Stimulated activated CD4-positive, alpha-beta T cell treated with anti-CD3 and anti-CD28 coated beads, Interleukin-15, amount 100 ng/mL, for 24 hours (primary cell): ENCODE measurements around the gene AOC2.
"Not testable (repeated sequence)": the region's sequence is repeated elsewhere in the genome, so short reads cannot be mapped to it uniquely, and the experiment has no call there.

Experiments
- DNase-seq: peaks from one replicate; pipeline ENCODE4 v3.0.0-alpha.2; 2020

The AOC2 gene

GRCh38 chr17:42883802-42884558, 39.6 kb downstream of the AOC2 start:
- no peak for DNase-seq

- not testable (repeated sequence) for DNase-seq
Measured at GRCh38 chr17:42885806-42886205, 41.4 kb downstream of the AOC2 start.

- DNase-seq, result no peak
Measured at GRCh38 chr17:42886283-42887176, 42.1 kb downstream of the AOC2 start.

GRCh38 chr17:42889809-42890208, 45.4 kb downstream of the AOC2 start:
- DNase-seq, result no peak

- no peak for DNase-seq
Measured at GRCh38 chr17:42891539-42892152, 47.3 kb downstream of the AOC2 start.

GRCh38 chr17:42893359-42893758, 49.0 kb downstream of the AOC2 start:
- no peak for DNase-seq

GRCh38 chr17:42894283-42895184, 50.2 kb downstream of the AOC2 start:
- DNase-seq, result no peak

- no peak for DNase-seq
Measured at GRCh38 chr17:42895185-42895555, 50.8 kb downstream of the AOC2 start.

- no peak for DNase-seq
Measured at GRCh38 chr17:42898147-42898811, 53.9 kb downstream of the AOC2 start.

GRCh38 chr17:42899981-42900380, 55.6 kb downstream of the AOC2 start:
- DNase-seq, result not testable (repeated sequence)
